Thyroid gland (tissue), 4 donors: Measurements from ENCODE around the gene RHOV.

Experiments
- CTCF ChIP-seq, 6 experiments: fragments of 200-600 bp in 3 of 6; fragments of 450-650 bp in 3 of 6; sonication (generic) in 3 of 6; IDR thresholded peaks; one replicate each; pipeline ENCODE4 v1.5.1; 2016 to 2019; ENCODE audit warnings: antibody characterized with exemption in 6 of 6, mild to moderate bottlenecking in 2 of 6, inconsistent platforms in 1 of 6, moderate library complexity in 1 of 6
- POLR2A ChIP-seq, 2 donors: fragments of 450-650 bp; IDR thresholded peaks; one replicate each; pipeline ENCODE4 v1.6.1; 2017; ENCODE audit warnings: antibody characterized with exemption in 2 of 2, mild to moderate bottlenecking in 2 of 2, moderate library complexity in 1 of 2

- TF ChIP-seq POLR2A (IDR thresholded peaks at IDR 0.05) (no peak), CTCF (IDR thresholded peaks at IDR 0.05) (no peak)
Measured at GRCh38 chr15:40911141-40911540, 37.1 kb upstream of the RHOV start.
